HG03064 (cell line): Measurements from ENCODE around the gene CRTC3.
"Not testable (repeated sequence)": the region's sequence is repeated elsewhere in the genome, so short reads cannot be mapped to it uniquely, and the experiment has no call there.

ENCODE experiments used
- ATAC-seq: cut with Tn5 transposase; IDR thresholded peaks from one replicate; pipeline ENCODE4 v1.9.1; 2021; ENCODE audit warnings: low read depth; ENCODE audit not compliant: unreplicated experiment

Gene CRTC3

GRCh38 chr15:90529371-90530249, at the start of gene CRTC3:
Gene CRTC3 (plus strand): TSS chr15:90529923. CDS start chr15:90530072, 149 bp downstream.
- peak; percentile 71 for ATAC-seq

- no peak for ATAC-seq
These were observed 48.7 kb upstream of the CRTC3 start for GRCh38 chr15:90481023-90481422.

GRCh38 chr15:90482124-90483011, 47.4 kb upstream of the CRTC3 start:
- no peak for ATAC-seq

GRCh38 chr15:90483012-90483307, 46.8 kb upstream of the CRTC3 start:
- no peak for ATAC-seq

- no peak for ATAC-seq
These were observed 46.1 kb upstream of the CRTC3 start for GRCh38 chr15:90483637-90484036.

GRCh38 chr15:90487186-90487585, 42.5 kb upstream of the CRTC3 start:
- no peak for ATAC-seq

GRCh38 chr15:90489514-90489913, 40.2 kb upstream of the CRTC3 start:
- no peak for ATAC-seq

GRCh38 chr15:90489944-90490343, 39.8 kb upstream of the CRTC3 start:
- no peak for ATAC-seq

- ATAC-seq: no peak
These were observed 36.1 kb upstream of the CRTC3 start for GRCh38 chr15:90493647-90494046.

GRCh38 chr15:90495067-90495466, 34.7 kb upstream of the CRTC3 start:
- no peak for ATAC-seq

- ATAC-seq: no peak
These were observed 32.9 kb upstream of the CRTC3 start for GRCh38 chr15:90496791-90497190.

- ATAC-seq: no peak
These were observed 32.3 kb upstream of the CRTC3 start for GRCh38 chr15:90497376-90497775.

- ATAC-seq: no peak
These were observed 31.8 kb upstream of the CRTC3 start for GRCh38 chr15:90497912-90498311.

- ATAC-seq: no peak
These were observed 29.6 kb upstream of the CRTC3 start for GRCh38 chr15:90500171-90500570.

GRCh38 chr15:90501898-90502297, 27.8 kb upstream of the CRTC3 start:
- no peak for ATAC-seq

GRCh38 chr15:90510781-90511180, 18.9 kb upstream of the CRTC3 start:
- ATAC-seq: not testable (repeated sequence)

- ATAC-seq: not testable (repeated sequence)
These were observed 18.5 kb upstream of the CRTC3 start for GRCh38 chr15:90511211-90511618.

- ATAC-seq: no peak
These were observed 17.4 kb upstream of the CRTC3 start for GRCh38 chr15:90512276-90512675.

GRCh38 chr15:90512981-90513380, 16.7 kb upstream of the CRTC3 start:
- no peak for ATAC-seq

GRCh38 chr15:90513448-90513847, 16.3 kb upstream of the CRTC3 start:
- ATAC-seq: no peak

GRCh38 chr15:90513893-90514292, 15.8 kb upstream of the CRTC3 start:
- ATAC-seq: not testable (repeated sequence)

GRCh38 chr15:90519688-90520087, 10.0 kb upstream of the CRTC3 start:
- ATAC-seq: no peak
